ENCODE data around the gene HLA-A.

DNA sequence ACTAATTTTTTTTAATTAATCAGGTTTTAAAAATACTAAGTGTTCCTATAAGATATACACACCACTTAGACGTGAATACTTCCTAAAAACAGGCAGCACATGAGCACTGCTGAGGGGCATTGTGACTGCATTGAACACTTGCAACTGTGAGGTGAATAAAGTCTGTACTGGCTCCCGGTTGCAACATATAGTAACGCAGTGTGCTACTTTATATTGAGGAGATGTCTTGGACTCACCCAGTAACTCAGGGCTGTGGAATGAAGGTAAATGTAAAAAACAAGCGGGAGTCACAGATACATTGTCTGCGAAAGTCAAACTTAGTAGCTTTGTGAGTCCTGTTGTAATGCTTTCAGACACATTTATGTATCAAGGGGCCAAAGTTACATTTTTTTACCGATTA, 17.0 kb upstream of the HLA-A start:
- TF ChIP-seq, protein P1, sequence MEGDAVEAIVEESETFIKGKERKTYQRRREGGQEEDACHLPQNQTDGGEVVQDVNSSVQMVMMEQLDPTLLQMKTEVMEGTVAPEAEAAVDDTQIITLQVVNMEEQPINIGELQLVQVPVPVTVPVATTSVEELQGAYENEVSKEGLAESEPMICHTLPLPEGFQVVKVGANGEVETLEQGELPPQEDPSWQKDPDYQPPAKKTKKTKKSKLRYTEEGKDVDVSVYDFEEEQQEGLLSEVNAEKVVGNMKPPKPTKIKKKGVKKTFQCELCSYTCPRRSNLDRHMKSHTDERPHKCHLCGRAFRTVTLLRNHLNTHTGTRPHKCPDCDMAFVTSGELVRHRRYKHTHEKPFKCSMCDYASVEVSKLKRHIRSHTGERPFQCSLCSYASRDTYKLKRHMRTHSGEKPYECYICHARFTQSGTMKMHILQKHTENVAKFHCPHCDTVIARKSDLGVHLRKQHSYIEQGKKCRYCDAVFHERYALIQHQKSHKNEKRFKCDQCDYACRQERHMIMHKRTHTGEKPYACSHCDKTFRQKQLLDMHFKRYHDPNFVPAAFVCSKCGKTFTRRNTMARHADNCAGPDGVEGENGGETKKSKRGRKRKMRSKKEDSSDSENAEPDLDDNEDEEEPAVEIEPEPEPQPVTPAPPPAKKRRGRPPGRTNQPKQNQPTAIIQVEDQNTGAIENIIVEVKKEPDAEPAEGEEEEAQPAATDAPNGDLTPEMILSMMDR (IDR thresholded peaks at IDR 0.05): no peak
- TF ChIP-seq ZFX (IDR thresholded peaks at IDR 0.05; ENCODE audit: borderline replicate concordance): no peak

Data from 22Rv1 (cell line).